ENCODE data around the gene KRT5.

The KRT5 gene

DNA sequence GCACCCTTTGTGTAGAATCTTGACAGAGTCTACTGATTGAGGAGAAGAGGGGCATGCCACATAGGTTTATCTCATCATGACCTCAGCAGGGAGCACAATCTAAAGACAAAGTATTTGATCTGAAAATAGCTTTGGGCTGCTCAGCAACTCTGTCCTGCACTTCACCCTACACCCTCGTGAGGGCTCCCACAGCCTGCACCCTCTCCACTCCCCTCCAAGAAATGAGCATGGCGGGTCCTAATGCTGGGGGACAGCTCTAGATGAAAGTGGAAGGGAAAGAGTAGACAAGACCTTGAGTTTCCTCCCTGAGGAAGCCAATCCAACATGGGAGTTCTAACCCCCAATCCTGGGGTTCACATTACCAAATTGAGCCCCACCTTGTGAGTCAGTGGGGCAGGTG is 10.7 kb upstream of the KRT5 start:
- ATAC-seq, result no peak
- TF ChIP-seq ZC3H10 (CRISPR knock-in tag; IDR thresholded peaks at IDR 0.05) (no peak), TOX (CRISPR knock-in tag; IDR thresholded peaks at IDR 0.05; ENCODE audit: borderline replicate concordance) (no peak), ESRRG (CRISPR knock-in tag; IDR thresholded peaks at IDR 0.05) (no peak), OSR1 (CRISPR knock-in tag; IDR thresholded peaks at IDR 0.05) (no peak), ZNF565 (CRISPR knock-in tag; conservative IDR thresholded peaks at IDR 0.05; ENCODE audit: low read depth) (no peak), PATZ1 (CRISPR knock-in tag; IDR thresholded peaks at IDR 0.05; ENCODE audit: borderline replicate concordance) (no peak), CSDC2 (CRISPR knock-in tag; IDR thresholded peaks at IDR 0.05) (no peak), GLIS3 (CRISPR knock-in tag; IDR thresholded peaks at IDR 0.05) (no peak), CSRNP3 (CRISPR knock-in tag; IDR thresholded peaks at IDR 0.05) (no peak), ZFP30 (CRISPR knock-in tag; IDR thresholded peaks at IDR 0.05) (no peak)
- TF ChIP-seq, protein P1, sequence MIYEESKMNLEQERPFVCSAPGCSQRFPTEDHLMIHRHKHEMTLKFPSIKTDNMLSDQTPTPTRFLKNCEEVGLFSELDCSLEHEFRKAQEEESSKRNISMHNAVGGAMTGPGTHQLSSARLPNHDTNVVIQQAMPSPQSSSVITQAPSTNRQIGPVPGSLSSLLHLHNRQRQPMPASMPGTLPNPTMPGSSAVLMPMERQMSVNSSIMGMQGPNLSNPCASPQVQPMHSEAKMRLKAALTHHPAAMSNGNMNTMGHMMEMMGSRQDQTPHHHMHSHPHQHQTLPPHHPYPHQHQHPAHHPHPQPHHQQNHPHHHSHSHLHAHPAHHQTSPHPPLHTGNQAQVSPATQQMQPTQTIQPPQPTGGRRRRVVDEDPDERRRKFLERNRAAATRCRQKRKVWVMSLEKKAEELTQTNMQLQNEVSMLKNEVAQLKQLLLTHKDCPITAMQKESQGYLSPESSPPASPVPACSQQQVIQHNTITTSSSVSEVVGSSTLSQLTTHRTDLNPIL (CRISPR knock-in tag; IDR thresholded peaks at IDR 0.05; ENCODE audit: low read depth), result no peak
- TF ChIP-seq, protein P2, sequence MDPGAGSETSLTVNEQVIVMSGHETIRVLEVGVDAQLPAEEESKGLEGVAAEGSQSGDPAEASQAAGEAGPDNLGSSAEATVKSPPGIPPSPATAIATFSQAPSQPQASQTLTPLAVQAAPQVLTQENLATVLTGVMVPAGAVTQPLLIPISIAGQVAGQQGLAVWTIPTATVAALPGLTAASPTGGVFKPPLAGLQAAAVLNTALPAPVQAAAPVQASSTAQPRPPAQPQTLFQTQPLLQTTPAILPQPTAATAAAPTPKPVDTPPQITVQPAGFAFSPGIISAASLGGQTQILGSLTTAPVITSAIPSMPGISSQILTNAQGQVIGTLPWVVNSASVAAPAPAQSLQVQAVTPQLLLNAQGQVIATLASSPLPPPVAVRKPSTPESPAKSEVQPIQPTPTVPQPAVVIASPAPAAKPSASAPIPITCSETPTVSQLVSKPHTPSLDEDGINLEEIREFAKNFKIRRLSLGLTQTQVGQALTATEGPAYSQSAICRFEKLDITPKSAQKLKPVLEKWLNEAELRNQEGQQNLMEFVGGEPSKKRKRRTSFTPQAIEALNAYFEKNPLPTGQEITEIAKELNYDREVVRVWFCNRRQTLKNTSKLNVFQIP (CRISPR knock-in tag; IDR thresholded peaks at IDR 0.05; ENCODE audit: borderline replicate concordance, low read depth), result no peak

- no peak for ATAC-seq
- TF ChIP-seq BACH2 (CRISPR knock-in tag; IDR thresholded peaks at IDR 0.05; ENCODE audit: borderline replicate concordance) (no peak), ZNF8 (CRISPR knock-in tag; IDR thresholded peaks at IDR 0.05) (no peak), ARNTL (CRISPR knock-in tag; IDR thresholded peaks at IDR 0.05; ENCODE audit: borderline replicate concordance, low read depth) (no peak), CSRNP3 (CRISPR knock-in tag; IDR thresholded peaks at IDR 0.05) (no peak), TOX (CRISPR knock-in tag; IDR thresholded peaks at IDR 0.05; ENCODE audit: borderline replicate concordance) (no peak), TCF4 (CRISPR knock-in tag; IDR thresholded peaks at IDR 0.05; ENCODE audit: borderline replicate concordance) (no peak), ZFP3 (CRISPR knock-in tag; IDR thresholded peaks at IDR 0.05) (no peak), GLIS3 (CRISPR knock-in tag; IDR thresholded peaks at IDR 0.05) (no peak), ZNF70 (CRISPR knock-in tag; IDR thresholded peaks at IDR 0.05) (no peak), SNAI2 (CRISPR knock-in tag; IDR thresholded peaks at IDR 0.05) (no peak), CSDC2 (CRISPR knock-in tag; IDR thresholded peaks at IDR 0.05) (no peak), PPARA (CRISPR knock-in tag; IDR thresholded peaks at IDR 0.05; ENCODE audit: borderline replicate concordance) (no peak)
- TF ChIP-seq, protein P1 (CRISPR knock-in tag; IDR thresholded peaks at IDR 0.05; ENCODE audit: low read depth), result no peak
- TF ChIP-seq, protein P2 (CRISPR knock-in tag; IDR thresholded peaks at IDR 0.05; ENCODE audit: borderline replicate concordance, low read depth), result no peak
Observed at GRCh38 chr12:52530366-52530765, 10.2 kb upstream of the KRT5 start.

Data from SK-N-SH treated with all-trans-retinoic acid at 6 μM for 48 hours (cell line).